ENCODE measurements around the gene RPL12.

Gene RPL12

DNA sequence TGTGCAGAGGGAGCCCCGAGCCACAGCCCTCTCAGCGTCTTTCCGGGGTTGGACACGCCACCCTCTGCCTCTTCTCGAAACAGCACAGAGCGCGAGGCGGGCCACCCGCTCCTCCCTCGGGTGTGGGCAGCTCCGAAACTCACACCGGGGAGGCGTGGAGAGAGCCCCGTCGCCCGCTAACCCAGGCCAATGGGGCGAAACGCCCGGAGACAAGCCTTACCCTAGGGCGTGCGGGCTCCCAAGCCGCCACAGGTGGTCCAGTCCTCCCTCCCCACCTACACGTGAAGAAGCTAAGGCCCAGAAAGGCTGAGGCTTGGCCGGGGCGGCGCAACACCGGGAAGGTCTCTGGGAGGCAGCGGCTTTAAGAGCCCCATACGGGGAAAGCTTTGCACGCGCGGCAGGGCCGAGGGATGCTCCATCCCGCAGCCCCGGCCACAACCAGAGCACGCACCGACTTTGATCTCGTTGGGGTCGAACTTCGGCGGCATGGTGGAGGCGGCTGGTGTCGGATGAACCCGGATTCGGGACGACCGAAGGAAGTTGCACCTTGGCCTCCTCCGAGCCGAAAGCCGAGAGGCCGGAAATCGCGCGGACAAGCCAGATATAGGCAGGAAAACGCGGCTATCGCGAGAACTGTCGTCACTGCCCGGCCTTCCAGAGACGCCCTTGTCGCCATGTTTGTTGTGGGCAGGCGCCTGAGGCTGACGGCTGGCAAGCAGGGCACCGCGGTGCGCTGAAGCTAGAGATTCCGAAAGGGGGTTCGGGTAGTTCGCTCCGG, at the start of gene RPL12, which contains the start of gene LRSAM1:
Gene RPL12 (minus strand): TSS at position 577 of the 778 bp plus-strand sequence. CDS start 89 bp downstream, at position 488.
Gene LRSAM1 (plus strand): TSS at position 681 of the 778 bp plus-strand sequence. CDS start 3,018 bp downstream, outside the sequence.
- DNase-seq, result peak; percentile 93 to 99 (median 98)

- DNase-seq, result no peak
Measured at GRCh38 chr9:127500862-127501261, 49.7 kb upstream of the RPL12 start.

DNA sequence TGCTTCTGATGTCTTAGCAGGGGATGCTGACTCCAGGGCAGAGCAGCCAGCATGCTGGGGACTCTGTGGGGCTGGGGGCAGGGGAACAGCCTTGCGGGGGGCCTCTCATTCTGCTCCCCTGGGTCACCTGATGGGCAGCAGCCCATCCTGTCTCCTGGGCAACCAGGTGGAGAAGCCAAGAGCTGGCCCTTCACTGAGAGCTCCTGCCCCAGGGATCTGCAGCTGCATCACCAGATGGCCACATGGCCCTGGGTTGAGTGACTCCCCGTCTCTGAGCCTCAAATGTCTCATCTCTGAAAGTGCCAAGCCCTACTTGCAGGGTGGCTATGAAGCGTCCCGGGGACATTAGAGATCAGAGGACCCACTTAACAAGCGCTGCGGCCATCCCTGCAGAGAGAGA, 49.2 kb upstream of the RPL12 start:
- no peak for DNase-seq

DNA sequence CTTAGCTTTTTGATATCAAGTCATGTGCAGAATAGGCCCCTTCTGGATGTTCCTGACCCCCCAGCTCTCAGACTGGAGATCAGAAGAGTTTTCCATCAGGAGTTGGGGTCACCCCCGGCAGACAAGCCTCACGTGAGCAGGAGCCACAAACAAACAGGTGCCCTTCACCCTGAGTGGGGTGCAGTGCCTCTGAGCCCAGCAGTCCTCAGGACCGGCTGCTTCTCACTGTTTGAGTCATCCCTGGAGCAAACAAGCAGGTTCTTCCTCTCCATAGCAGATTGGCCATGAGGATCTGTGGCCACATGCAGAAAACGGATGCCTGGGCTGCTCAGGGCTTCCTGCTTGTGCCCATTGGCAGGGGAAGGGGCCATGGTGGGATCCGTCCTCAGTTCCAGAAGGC, 47.1 kb upstream of the RPL12 start:
- DNase-seq, result no peak

- no peak for DNase-seq
Measured at GRCh38 chr9:127497656-127498290, 46.6 kb upstream of the RPL12 start.

- no peak for DNase-seq
Measured at GRCh38 chr9:127496974-127497373, 45.8 kb upstream of the RPL12 start.

DNA sequence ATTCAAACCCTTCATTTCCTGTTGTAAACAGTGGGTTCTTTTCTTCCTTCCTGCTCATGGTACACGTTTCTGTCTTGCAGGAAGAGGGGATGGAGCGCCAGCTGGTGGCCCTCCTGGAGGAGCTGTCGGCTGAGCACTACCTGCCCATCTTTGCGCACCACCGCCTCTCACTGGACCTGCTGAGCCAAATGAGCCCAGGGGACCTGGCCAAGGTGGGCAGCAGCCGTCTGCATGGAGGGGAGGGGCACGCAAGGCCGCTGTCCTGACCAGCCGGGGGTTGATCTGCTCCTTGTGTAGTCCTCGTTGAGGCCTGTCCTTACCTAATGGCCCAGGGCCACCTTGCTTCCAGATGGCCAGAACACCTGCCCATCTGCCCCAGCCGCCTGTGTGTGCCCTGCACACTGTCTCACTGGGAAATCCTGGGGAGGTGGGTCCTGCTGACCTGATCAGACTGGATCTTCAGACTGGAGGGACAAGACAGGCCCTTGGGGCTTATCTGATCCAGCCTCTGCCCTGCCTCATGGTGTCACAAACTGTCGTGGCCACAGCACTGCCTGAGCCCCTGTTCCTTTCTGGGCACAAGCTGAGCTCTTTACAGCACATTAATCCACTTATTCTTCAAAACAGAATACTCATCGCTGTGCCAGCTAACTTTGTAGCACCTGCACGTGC, 44.8 kb upstream of the RPL12 start:
- no peak for DNase-seq

DNA sequence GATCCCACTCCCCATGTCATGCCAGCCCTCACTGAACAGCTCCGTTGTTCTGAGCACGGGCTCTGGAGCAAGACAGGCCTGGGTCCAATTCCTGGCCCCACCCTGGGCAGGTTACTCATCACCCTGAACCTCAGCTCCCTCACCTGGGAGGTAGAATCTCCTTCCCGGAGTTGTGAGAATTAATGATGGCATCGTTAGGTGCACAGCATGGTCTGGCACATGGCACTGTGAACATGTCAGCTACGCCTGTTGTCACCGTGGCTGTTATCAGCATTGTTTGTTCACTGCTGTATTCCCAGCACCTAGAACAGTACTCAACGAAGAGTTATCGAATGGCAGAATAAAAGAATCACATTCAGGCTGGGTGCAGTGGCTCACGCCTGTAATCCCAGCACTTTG, 43.1 kb upstream of the RPL12 start:
- no peak for DNase-seq

- DNase-seq, result no peak
Measured at GRCh38 chr9:127493592-127494303, 42.5 kb upstream of the RPL12 start.

DNA sequence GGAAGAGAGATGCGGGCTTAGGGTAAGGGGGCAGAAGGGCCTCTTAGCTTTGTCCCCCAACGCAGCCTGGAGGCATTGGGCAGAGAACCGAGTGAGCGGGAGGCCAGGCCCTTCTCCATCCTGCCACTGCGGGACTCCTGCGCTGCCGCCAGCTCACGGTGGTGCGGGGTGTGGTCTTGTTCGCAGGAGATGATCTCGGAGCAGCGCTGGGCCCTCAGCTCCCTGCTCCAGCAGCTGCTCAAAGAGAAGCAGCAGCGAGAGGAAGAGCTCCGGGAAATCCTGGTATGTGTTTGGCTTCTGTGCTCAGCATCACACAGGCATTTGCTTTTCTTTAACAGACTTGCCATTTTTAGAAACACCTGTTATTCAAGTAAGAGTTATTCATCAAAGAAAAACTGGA, 41.4 kb upstream of the RPL12 start:
- DNase-seq, result no peak

DNA sequence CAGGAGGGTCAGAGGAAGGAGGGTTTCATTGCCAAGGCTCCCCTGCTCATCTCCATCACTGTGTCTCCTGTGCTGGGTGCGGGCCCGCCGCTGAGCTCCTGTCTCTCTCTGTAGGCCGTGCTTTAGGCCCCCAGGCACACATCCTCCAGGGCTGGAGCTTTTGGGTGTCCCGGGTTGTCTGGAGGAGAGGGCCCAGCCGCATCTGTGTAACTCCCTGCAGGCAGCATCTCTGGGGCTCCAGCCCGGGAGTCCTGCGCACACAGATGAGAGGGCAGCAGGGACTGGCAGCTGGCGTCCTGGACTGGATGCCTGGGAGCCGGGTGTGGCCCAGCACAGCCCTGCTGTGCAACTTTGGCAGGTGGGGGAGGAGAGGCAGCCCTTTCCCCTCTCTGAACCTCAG, 40.3 kb upstream of the RPL12 start:
- no peak for DNase-seq

DNA sequence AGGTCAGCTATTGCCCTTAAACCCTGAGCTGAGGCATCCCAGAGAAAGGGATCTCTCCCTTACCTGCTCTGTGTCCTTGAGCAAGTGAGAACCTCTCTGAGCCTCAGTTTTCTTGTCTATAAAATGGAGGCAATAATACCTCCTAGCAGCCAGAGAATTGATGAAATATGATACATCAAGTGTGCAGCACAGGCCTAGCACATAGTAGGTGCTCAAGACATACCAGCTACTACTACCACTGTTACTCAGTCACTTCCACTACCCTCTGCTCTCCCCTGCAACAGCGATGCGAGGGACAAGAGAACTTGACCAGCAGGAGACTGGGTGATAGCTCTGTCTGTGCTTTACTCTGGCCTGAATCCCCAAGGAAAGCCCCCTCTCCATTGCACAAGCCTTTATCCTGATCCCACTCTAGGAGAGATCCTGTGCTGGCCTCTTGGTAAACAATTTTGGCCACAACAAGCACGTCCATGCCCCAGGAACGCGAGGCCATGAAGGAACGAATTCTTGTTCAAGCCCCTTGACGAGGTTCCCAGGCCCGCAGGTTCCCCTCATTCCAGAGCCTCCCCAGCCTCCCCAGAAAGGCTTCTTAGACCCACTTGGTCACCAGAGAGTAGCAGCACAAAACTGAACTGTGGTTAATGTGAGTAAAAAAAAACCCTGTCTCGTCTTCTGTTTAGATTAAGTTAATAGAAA, 39.5 kb upstream of the RPL12 start:
- no peak for DNase-seq

GRCh38 chr9:127489471-127490115, 38.4 kb upstream of the RPL12 start:
- no peak for DNase-seq

DNA sequence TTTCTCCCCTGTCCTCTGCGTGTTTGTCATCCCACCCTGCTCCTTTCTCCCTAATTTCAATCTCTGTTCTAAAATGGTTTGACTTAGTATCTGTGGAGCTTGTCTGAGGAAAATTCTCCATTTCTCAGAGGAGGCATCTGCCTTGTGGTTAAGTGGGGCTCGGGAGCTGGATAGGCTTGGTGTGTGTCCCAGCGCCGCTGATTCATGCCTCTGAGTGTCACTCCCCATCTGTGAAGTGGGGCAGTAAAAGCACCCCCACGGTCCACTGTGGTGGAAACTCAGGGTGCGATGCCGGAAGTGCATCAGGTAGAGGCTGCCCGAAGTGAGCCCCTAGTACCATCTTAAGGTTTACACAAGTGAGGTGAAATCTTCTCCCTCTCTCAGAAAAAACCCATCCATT, 37.7 kb upstream of the RPL12 start:
- no peak for DNase-seq

- DNase-seq, result no peak
Measured at GRCh38 chr9:127485995-127486394, 34.8 kb upstream of the RPL12 start.

DNA sequence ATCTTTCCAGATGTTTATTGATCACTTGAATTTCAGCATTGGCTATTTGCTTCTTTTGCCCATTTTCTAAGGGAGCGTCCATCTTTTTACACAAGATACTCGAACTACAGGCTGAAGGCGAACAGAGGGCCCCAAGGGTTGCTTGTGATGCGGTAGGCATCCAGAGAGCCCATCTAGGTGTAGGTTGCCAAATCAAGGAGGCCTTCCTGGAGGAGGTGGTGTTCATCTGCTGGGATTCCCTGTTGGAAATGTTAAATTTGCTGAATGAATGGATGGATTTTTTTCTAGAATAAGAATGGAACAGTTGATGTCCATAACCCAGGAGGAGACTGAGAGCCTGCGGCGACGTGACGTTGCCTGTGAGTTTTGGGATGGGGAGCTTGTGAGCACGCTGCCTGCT, 31.5 kb upstream of the RPL12 start:
- DNase-seq, result no peak

- DNase-seq, result no peak
Measured at GRCh38 chr9:127479507-127480081, 28.4 kb upstream of the RPL12 start.

DNA sequence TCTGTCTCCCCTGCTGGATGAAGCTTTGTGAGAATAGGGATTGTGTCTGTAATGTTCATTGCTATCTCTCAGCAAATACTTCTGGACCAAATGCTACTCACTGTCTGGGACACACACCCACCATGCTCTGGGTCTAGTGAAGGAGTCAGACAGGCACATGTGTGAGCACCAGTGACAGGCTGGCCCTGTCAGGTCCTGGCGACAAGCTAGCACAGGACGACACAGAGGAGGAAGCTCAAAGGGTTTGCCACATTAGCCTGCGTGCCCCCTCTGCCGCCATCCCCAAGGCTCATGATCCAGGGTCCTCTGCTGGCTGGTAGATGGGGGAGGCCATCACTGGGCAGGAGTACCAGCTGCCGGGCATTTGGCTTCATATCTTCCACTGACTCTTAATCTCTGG, 23.4 kb upstream of the RPL12 start:
- no peak for DNase-seq

DNA sequence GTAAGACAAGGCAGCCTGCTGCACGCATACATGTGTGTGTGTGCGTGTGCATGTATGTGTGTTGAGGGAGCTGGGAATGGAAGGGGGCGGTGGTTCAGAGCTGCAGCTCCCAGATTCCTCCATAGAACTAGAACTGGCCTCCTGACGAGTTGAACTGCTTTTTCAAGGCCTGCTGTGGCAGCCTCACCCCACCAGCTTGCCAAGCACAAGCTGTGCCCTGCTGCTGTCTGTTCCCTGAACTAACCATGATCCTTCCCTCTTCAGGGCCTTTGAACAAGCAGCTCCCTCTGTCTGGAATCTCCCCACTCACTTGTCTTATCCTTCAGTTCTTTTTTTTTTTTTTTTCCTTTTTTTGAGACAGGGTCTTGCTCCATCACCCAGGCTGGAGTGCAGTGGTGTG, 22.7 kb upstream of the RPL12 start:
- DNase-seq, result no peak

GRCh38 chr9:127473501-127473900, 22.3 kb upstream of the RPL12 start:
- DNase-seq, result no peak

GRCh38 chr9:127470662-127471061, 19.5 kb upstream of the RPL12 start:
- no peak for DNase-seq

DNA sequence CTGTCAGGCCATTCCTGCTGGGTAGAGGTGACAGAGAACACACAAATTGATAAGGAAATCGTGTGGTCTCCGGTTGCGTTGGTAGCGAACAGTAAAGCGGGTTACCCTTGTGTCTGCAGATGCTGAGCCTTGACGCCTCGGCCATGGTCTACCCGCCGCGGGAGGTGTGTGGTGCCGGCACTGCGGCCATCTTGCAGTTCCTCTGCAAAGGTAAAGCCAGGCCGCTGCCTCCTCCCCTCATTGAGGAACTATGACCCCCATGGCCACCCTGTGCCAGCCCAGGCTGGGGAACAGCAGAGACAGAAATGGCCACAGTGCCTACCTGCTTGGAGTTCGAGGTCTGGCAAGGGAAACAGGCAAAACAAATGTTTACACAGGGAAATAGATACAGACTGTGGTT, 16.4 kb upstream of the RPL12 start:
- no peak for DNase-seq
